ENCODE measurements around the gene CORO2A.

Gene CORO2A

GRCh38 chr9:98222885-98223691 is 30.7 kb upstream of the CORO2A start:
- TF ChIP-seq EZH2 (IDR thresholded peaks at IDR 0.05; ENCODE audit: borderline replicate concordance, low read depth, low read length, severe bottlenecking) (no peak), CTCF (IDR thresholded peaks at IDR 0.05; ENCODE audit: borderline replicate concordance, extremely low read depth, low read length, poor library complexity, severe bottlenecking) (no peak)
- no peak for DNase-seq
- Histone ChIP-seq H3K27me3 (ENCODE audit: insufficient read depth, low read length, poor library complexity) (no peaks in the 10 kb centered on the region), H3K9me3 (ENCODE audit: insufficient read depth, low read length, severe bottlenecking) (no peaks in the 10 kb centered on the region), H3K4me1 (ENCODE audit: insufficient read depth, low read length) (no peaks in the 10 kb centered on the region), H2AFZ (ENCODE audit: low read depth, low read length) (no peak overlapping the region), H3K27ac (ENCODE audit: low read length) (no peak overlapping the region), H3K4me2 (ENCODE audit: insufficient read depth, low read length) (no peak overlapping the region), H3K9ac (ENCODE audit: low read depth, low read length) (no peak overlapping the region), H3K79me2 (ENCODE audit: insufficient read depth, low read length) (no peaks in the 10 kb centered on the region), H3K4me3 (ENCODE audit: low read depth in 1 of 2, low read length in 2 of 2) (no peak overlapping the region), H4K20me1 (ENCODE audit: insufficient read depth, low read length) (no peaks in the 10 kb centered on the region), H3K36me3 (ENCODE audit: insufficient read depth, low read length) (no peaks in the 10 kb centered on the region)
- no peak for ATAC-seq (ENCODE audit: insufficient read depth, low read depth)

GRCh38 chr9:98220911-98221310 is 28.5 kb upstream of the CORO2A start:
- ATAC-seq (ENCODE audit: insufficient read depth, low read depth) (no peak), DNase-seq (no peak)
- H2AFZ ChIP-seq (ENCODE audit: low read depth, low read length) = no peak overlapping the region
- no peaks in the 10 kb centered on the region for H3K9me3 ChIP-seq (ENCODE audit: insufficient read depth, low read length, severe bottlenecking)
- no peaks in the 10 kb centered on the region for H3K36me3 ChIP-seq (ENCODE audit: insufficient read depth, low read length)
- no peaks in the 10 kb centered on the region for H3K27me3 ChIP-seq (ENCODE audit: insufficient read depth, low read length, poor library complexity)
- no peak overlapping the region for H3K4me2 ChIP-seq (ENCODE audit: insufficient read depth, low read length)
- H3K9ac ChIP-seq (ENCODE audit: low read depth, low read length) = no peak overlapping the region
- no peak overlapping the region for H3K27ac ChIP-seq (ENCODE audit: low read length)
- no peak overlapping the region for H3K4me3 ChIP-seq (ENCODE audit: low read depth in 1 of 2, low read length in 2 of 2)
- H3K79me2 ChIP-seq (ENCODE audit: insufficient read depth, low read length) = no peaks in the 10 kb centered on the region
- H3K4me1 ChIP-seq (ENCODE audit: insufficient read depth, low read length) = no peaks in the 10 kb centered on the region
- H4K20me1 ChIP-seq (ENCODE audit: insufficient read depth, low read length) = no peaks in the 10 kb centered on the region
- TF ChIP-seq CTCF (IDR thresholded peaks at IDR 0.05; ENCODE audit: borderline replicate concordance, extremely low read depth, low read length, poor library complexity, severe bottlenecking) = no peak
- TF ChIP-seq EZH2 (IDR thresholded peaks at IDR 0.05; ENCODE audit: borderline replicate concordance, low read depth, low read length, severe bottlenecking) = no peak

GRCh38 chr9:98219794-98220370 is 27.4 kb upstream of the CORO2A start:
- Histone ChIP-seq H3K9ac (ENCODE audit: low read depth, low read length) (no peak overlapping the region), H3K4me1 (ENCODE audit: insufficient read depth, low read length) (no peaks in the 10 kb centered on the region), H3K27ac (ENCODE audit: low read length) (no peak overlapping the region), H3K36me3 (ENCODE audit: insufficient read depth, low read length) (no peaks in the 10 kb centered on the region), H3K4me3 (ENCODE audit: low read depth in 1 of 2, low read length in 2 of 2) (no peak overlapping the region), H3K4me2 (ENCODE audit: insufficient read depth, low read length) (no peak overlapping the region), H3K27me3 (ENCODE audit: insufficient read depth, low read length, poor library complexity) (no peaks in the 10 kb centered on the region), H2AFZ (ENCODE audit: low read depth, low read length) (no peak overlapping the region), H3K9me3 (ENCODE audit: insufficient read depth, low read length, severe bottlenecking) (no peaks in the 10 kb centered on the region), H3K79me2 (ENCODE audit: insufficient read depth, low read length) (no peaks in the 10 kb centered on the region), H4K20me1 (ENCODE audit: insufficient read depth, low read length) (no peaks in the 10 kb centered on the region)
- ATAC-seq (ENCODE audit: insufficient read depth, low read depth) (no peak), DNase-seq (no peak)
- TF ChIP-seq EZH2 (IDR thresholded peaks at IDR 0.05; ENCODE audit: borderline replicate concordance, low read depth, low read length, severe bottlenecking) (no peak), CTCF (IDR thresholded peaks at IDR 0.05; ENCODE audit: borderline replicate concordance, extremely low read depth, low read length, poor library complexity, severe bottlenecking) (no peak)
